DMS114 treated with DMSO at 0.1 percent for 48 hours (cell line): ENCODE measurements around the gene DYRK1A.

Experiments
- DNase-seq: peaks from one replicate; lab custom pipeline; 2025; ENCODE audit not compliant: unreplicated experiment; lab: John Stamatoyannopoulos, UW

Gene DYRK1A

GRCh38 chr21:37564341-37564923 is 197.9 kb downstream of the DYRK1A start:
- DNase-seq = no peak

- no peak for DNase-seq
These were observed 198.5 kb downstream of the DYRK1A start for GRCh38 chr21:37564924-37565529.

GRCh38 chr21:37565530-37566223 is 199.1 kb downstream of the DYRK1A start:
- DNase-seq = no peak

- no peak for DNase-seq
These were observed 200.4 kb downstream of the DYRK1A start for GRCh38 chr21:37566790-37567615.

GRCh38 chr21:37568415-37568814 is 201.8 kb downstream of the DYRK1A start:
- DNase-seq = no peak

GRCh38 chr21:37568916-37569315 is 202.3 kb downstream of the DYRK1A start:
- DNase-seq = no peak

- no peak for DNase-seq
These were observed 204.9 kb downstream of the DYRK1A start for GRCh38 chr21:37571442-37571841.

GRCh38 chr21:37574316-37574715 is 207.7 kb downstream of the DYRK1A start:
- DNase-seq = no peak

GRCh38 chr21:37574751-37575150 is 208.2 kb downstream of the DYRK1A start:
- no peak for DNase-seq

- DNase-seq = no peak
These were observed 209.0 kb downstream of the DYRK1A start for GRCh38 chr21:37575580-37575979.
